Spleen (tissue), 7 donors: ENCODE data around the gene ZMPSTE24.

Experiments used
- POLR2A ChIP-seq, 3 donors: fragments of 450-650 bp; IDR thresholded peaks; one replicate each; pipeline ENCODE4 v1.5.1; 2017; ENCODE audit warnings: antibody characterized with exemption in 3 of 3, mild to moderate bottlenecking in 1 of 3
- POLR2AphosphoS5 ChIP-seq, 3 donors: sonication (generic); formaldehyde crosslinking; IDR thresholded peaks; one replicate each; pipeline ENCODE4 v1.5.1; 2017; ENCODE audit warnings: antibody characterized with exemption in 3 of 3
- TF ChIP-seq, protein P1 (sequence below), 11 experiments: fragments of 200-600 bp in 7 of 11; fragments of 450-650 bp in 4 of 11; sonication (generic) in 4 of 11; IDR thresholded peaks in 8 of 11; conservative IDR thresholded peaks in 3 of 11; 1 replicate in 7 of 11; 2 replicates in 4 of 11; pipeline versions ENCODE4 v1.4.0 to v1.8.0; 2016 to 2021; ENCODE audit warnings: antibody characterized with exemption in 11 of 11, inconsistent platforms in 4 of 11, mild to moderate bottlenecking in 1 of 11
- donor health status: DM: no; HTN: no; CAD: no; lungs with moderate emphysema.
- donor health status: DM: no; HTN: no; CAD: no.
- donor health status: DM: no; HTN: no; CAD: no.

DNA sequence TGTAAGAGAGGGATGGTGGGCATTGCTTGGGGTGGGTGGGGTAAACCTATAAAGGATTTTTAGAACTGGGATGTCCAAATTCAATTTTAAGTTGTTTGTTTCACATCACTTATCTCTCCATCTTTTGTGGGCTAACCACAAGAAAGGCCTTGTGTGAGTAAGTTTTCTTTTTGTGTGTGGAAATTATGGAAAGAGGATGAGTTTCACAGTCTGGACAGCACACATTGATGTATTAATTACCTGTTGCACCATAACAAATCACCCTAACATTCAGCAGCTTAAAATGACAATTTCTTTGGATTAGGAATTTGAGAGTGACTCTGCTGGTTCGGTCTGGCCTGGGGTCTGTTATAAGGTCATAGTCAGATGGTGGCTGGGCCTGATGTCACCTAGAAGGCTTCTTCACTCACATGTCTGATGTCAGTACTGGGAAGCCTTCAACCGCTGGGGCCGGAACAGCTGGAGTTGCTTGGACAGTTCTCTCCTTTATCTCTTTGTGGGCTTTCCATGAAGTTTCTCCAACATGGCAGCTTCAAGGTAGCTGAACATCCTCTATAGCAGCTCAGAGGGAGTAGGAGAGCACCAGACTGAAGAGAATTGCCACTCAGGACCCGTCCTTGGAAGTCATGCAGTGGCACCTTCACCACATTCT lies 61.1 kb downstream of the ZMPSTE24 start:
- TF ChIP-seq, protein P1, sequence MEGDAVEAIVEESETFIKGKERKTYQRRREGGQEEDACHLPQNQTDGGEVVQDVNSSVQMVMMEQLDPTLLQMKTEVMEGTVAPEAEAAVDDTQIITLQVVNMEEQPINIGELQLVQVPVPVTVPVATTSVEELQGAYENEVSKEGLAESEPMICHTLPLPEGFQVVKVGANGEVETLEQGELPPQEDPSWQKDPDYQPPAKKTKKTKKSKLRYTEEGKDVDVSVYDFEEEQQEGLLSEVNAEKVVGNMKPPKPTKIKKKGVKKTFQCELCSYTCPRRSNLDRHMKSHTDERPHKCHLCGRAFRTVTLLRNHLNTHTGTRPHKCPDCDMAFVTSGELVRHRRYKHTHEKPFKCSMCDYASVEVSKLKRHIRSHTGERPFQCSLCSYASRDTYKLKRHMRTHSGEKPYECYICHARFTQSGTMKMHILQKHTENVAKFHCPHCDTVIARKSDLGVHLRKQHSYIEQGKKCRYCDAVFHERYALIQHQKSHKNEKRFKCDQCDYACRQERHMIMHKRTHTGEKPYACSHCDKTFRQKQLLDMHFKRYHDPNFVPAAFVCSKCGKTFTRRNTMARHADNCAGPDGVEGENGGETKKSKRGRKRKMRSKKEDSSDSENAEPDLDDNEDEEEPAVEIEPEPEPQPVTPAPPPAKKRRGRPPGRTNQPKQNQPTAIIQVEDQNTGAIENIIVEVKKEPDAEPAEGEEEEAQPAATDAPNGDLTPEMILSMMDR (IDR thresholded peaks at IDR 0.05 in 8 of 11, conservative IDR thresholded peaks at IDR 0.05 in 3 of 11) = no peak
- TF ChIP-seq POLR2A (IDR thresholded peaks at IDR 0.05) (no peak), POLR2AphosphoS5 (IDR thresholded peaks at IDR 0.05) (no peak)
